ENCODE data around the gene ARID3B.

- TF ChIP-seq CTCF (IDR thresholded peaks at IDR 0.05), result no peak
- TF ChIP-seq POLR2A (IDR thresholded peaks at IDR 0.05), result no peak
Measured at GRCh38 chr15:74615508-74616365, 74.7 kb downstream of the ARID3B start, which contains the start of gene CLK3.

All from testis (tissue), 2 donors.